SW480 (cell line): ENCODE results near the gene TEX53.

Experiments
- DNase-seq: peaks from one replicate; pipeline ENCODE4 v3.0.0-alpha.2; 2016; ENCODE audit warnings: low spot score

TEX53 gene

GRCh38 chr9:114657705-114658104, at the start of gene TEX53:
Gene TEX53, minus strand, starts transcription at chr9:114657805. Its CDS starts 31 bp downstream, at chr9:114657774.
- no peak for DNase-seq

GRCh38 chr9:114706711-114707110, 49.1 kb upstream of the TEX53 start:
- no peak for DNase-seq

DNA sequence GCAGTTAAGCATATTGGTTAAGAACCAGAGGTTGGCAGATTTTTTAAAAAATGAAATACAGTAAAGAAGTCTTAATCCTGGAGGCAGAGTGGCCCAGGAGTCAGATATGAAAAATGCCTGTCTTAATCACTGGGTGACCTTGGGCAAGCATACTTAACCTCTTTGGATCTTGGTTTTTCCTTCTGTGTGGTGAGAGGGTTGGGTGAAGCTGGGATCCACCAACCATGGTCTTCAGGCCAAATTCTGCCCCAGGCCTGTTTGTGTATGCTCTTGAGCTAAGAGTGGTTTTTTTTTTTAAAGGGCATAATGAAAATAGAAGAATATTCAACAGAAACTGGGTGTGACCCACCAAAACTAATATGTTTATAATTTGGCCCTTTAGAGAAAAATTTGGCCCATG, 44.4 kb upstream of the TEX53 start:
- DNase-seq: no peak

DNA sequence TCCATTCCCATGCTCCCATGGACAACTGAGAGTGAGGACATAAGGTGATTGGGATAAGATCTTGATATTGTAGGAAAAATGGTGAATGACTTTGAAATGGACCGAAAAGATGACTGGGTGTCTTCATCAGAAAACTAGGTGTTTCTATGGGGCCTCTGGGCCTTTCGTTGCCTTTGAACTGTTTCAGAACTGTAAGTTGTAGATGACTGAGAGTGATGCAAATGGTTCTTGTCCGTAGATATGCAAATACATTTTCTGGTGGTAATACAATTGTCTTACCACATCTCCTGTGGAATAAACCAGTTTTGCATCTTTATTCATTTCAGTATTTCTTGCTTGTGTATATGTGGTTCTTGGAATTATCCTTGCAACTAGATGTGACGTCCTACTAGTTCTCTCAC, 40.3 kb upstream of the TEX53 start:
- no peak for DNase-seq

GRCh38 chr9:114696814-114697544, 39.4 kb upstream of the TEX53 start:
- DNase-seq: peak; percentile 25

- DNase-seq: no peak
Measured at GRCh38 chr9:114695948-114696347, 38.3 kb upstream of the TEX53 start.

GRCh38 chr9:114694719-114695269, 37.2 kb upstream of the TEX53 start:
- no peak for DNase-seq

GRCh38 chr9:114694146-114694545, 36.5 kb upstream of the TEX53 start:
- DNase-seq: peak; percentile 70

DNA sequence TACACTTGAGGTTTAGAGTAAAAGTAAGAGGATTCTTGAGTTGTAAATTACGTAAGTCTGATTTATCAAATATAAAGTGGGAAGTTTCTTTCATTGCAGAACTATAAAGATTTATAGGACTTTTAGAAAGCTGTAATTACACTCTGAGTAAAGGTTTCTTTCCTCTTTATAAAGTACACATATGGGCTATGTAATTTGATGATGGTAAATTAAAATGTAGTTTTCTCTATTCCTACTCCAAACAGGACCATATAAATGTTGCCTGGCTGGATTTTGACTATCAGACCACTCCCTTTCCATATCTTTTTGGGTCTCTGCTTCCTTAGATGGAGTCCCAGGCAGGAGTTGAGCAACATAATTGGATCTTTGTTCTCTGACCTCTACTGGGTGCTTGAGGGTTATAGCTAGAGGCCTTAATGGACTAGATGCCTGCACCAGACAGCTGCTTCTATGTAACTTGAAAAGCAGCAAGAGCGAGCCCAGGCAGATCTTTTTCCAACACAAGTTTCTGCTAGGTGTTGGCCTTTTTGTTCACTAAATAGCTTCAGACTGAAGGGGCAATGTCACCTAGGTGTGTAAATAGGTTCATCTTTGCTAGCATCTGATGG, 35.7 kb upstream of the TEX53 start:
- peak; percentile 33 for DNase-seq

DNA sequence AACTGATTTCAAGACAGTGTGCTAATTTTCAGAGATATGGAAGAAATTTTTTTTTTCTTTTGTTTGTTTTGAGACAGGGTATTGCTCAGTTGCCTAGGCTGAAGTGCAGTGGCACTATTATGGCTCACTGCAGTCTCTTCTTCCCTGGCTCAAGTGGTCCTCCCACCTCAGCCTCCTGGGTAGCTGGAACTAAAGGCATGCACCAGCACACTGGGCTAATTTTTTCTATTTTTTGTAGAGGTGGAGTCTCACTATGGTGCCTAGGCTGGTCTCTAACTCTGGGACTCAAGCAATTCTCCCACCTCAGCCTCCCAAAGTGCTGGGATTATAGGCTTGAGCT, 34.3 kb upstream of the TEX53 start:
- no peak for DNase-seq

DNA sequence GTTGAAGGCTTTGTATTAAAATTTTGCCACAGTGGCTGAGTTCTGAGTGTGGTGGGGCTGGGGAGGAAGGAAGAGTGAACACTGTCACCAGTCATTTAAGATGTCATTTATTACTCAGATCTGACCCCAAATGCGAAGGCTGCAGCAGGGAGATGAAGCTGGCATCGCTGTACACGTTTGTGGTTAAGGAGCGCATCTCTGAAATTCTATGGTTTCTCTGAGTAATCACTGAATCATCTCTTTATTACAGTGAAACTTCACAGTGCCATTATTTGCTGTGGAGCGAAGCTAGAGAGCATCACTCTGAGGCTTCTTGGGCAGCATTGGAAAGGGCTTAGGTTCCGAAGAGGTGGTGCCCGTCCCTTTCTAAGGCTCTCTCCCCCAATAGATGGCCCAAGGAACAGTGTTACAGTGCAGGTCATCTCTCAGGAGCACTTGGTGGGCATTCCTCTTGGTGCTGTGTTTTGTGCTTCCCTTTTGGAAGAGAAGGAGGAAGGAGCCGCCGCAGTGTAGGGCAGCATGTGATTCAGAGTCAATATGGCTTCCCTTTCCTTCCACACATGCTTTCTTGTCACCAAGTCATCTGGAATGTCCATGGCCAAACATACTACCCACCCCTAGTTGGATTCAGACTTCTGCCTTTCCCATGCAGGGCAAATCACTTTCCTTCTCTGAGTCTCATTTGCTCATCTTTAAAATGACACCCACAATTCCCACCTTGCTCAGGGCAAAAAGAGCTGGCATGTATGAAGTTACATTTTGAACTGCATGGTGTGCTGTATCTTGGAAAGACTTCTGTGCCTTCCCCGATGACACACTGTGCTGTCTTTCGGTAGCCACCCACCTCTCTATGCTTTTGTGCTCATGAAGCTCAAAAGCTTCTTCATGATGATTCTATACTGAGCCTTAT, 33.7 kb upstream of the TEX53 start:
- peak; percentile 96 for DNase-seq

DNA sequence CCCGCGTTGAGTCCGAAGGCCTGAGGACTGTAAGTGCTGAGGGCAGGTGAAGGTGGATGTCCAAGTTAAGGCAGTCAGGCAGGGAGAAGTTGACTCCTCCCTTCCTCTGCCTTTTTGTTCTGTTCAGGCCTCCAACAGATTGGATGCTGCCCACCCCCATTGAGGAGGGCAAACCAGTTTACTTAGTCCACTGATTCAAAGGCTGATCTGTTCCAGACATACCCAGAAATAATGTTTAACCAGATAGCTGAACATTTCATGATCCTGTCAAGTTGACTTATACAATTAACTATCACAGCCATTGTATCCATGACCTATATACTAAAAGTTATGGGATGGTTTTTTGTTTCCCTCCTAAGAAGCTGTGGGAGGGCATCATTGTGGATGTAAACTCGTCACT, 32.7 kb upstream of the TEX53 start:
- DNase-seq: no peak

DNA sequence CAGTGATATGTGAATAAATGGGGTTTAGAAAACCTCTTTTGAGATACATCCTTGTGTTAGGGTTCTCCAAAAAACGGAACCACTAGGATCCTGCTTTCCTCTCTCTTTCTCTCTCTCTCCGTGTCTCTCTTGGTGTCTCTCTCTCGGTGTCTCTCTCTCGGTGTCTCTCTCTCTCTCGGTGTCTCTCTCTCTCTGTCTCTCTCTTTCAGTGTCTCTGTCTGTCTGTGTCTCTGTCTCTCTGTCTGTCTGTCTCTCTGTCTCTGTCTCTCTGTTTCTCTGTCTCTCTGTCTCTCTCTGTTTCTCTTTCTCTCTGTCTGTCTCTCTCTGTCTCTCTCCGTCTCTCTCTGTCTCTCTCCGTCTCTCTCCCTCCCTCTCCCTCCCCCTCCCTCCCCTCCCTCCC, 32.2 kb upstream of the TEX53 start:
- DNase-seq: no peak

DNA sequence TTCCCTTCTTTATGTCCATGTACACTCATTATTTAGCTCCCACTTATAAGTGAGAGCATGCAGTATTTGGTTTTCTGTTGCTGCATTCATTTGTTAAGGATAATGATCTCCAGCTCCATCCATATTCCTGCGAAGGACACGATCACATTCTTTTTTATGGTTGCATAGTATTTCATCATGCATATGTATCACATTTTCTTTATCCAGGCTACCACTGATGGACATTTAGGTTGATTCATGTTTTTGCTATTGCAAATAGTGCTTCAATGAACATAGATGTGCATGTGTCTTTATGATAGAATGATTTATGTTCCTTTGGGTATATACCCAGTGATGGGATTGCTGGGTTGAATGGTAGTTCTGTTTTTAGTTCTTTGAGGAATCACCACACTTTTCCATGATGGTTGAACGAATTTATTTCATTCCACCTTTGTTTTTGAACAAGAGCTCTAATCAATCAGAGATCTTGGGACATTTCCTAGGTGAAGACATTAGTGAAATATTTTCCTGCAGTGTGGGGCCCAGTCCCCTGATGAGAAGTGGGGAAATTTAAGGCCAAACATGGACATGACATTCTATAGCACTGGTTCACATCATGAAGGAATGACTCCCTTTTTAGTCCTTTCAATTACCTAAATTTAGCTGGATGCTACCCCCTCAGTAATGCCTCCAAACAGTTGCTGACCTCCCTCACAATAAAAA, 31.5 kb upstream of the TEX53 start:
- no peak for DNase-seq

DNA sequence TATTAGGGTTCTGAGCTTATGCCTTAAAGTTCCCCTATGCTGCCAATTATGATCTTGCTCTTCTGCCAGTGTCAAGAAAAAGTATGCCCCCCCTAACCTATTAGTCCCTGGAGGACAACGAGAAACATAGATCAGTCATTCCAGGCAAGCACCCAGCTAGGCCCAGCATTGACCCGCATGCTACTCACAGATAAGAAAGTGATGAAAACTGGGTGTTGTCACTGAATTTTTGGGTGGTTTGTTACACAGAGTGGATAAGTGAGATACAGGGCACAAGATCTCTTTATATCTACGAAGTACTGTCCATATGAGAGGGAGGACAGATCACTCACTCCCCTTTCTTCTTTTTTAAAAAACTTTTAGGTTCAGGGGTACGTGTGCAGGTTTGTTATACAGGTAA, 30.8 kb upstream of the TEX53 start:
- DNase-seq: no peak

DNA sequence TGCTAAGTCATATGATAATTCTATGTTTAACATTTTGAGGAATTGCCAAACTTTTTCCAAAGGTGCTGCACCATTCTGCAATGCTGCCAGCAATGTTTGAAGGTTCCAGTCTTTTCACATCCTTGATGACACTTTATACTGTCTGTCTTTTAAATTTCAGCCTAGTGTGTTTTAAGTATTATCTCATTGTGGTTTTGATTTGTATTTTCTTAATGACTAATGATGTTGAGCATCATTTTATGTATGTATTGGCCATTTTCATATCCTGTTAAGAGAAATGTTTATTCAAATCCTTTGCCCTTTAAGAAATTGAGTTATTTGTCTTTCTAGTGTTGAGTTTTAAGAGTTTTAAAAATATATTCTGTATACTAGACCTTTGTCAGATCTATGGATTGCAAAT, 29.4 kb upstream of the TEX53 start:
- no peak for DNase-seq

- DNase-seq: no peak
Measured at GRCh38 chr9:114685951-114686350, 28.3 kb upstream of the TEX53 start.

GRCh38 chr9:114684036-114684435, 26.4 kb upstream of the TEX53 start:
- no peak for DNase-seq

DNA sequence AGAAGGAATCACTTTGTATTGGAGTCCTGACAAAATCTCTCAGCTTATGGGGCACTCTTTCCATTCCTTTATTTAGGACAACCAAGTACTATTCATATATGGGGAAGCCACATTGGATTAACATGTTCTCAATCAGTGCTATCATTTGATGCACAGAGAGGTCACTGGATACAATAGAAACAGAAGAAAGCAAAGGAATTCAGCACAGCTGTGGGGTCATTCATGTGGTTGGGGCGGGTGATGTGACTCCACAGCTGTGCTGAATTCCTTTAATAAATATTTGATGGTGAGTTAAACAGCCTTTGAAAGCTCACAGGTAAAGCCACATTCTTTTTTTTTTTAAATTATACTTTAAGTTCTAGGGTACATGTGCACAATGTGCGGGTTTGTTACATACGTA, 25.2 kb upstream of the TEX53 start:
- DNase-seq: peak; percentile 30

GRCh38 chr9:114681594-114682332, 24.2 kb upstream of the TEX53 start, which contains the start of gene TEX48:
Gene TEX48, minus strand, starts transcription at chr9:114682192. Its CDS starts 10,469 bp downstream, at chr9:114671723.
- peak; percentile 85 for DNase-seq
